Activated CD8-positive, alpha-beta memory T cell treated with anti-CD3 and anti-CD28 coated beads for 36 hours (primary cell): ENCODE measurements around the gene COL24A1. TPM values are rescaled to one million over a fixed set of nuclear protein-coding genes. Genes with fewer than 3 reads are reported as not detected.

ENCODE experiments used
- CTCF ChIA-PET: fragments of 350-600 bp; sonication (Branson Sonifier 250); formaldehyde crosslinking; loops from one replicate; lab custom pipeline; 2021; ENCODE audit warnings: antibody characterized with exemption; lab: Charles Lee
- POLR2A ChIA-PET: fragments of 350-600 bp; sonication (Branson Sonifier 250); formaldehyde crosslinking; loops from one replicate; lab custom pipeline; 2021; ENCODE audit warnings: antibody characterized with exemption; lab: Charles Lee
- total RNA-seq, 2 experiments: library from RNA; stranded (reverse); gene quantifications; one replicate each; pipeline ENCODE4 v1.2.3, GENCODE V29; 2021

The COL24A1 gene
- total RNA-seq = not detected

DNA sequence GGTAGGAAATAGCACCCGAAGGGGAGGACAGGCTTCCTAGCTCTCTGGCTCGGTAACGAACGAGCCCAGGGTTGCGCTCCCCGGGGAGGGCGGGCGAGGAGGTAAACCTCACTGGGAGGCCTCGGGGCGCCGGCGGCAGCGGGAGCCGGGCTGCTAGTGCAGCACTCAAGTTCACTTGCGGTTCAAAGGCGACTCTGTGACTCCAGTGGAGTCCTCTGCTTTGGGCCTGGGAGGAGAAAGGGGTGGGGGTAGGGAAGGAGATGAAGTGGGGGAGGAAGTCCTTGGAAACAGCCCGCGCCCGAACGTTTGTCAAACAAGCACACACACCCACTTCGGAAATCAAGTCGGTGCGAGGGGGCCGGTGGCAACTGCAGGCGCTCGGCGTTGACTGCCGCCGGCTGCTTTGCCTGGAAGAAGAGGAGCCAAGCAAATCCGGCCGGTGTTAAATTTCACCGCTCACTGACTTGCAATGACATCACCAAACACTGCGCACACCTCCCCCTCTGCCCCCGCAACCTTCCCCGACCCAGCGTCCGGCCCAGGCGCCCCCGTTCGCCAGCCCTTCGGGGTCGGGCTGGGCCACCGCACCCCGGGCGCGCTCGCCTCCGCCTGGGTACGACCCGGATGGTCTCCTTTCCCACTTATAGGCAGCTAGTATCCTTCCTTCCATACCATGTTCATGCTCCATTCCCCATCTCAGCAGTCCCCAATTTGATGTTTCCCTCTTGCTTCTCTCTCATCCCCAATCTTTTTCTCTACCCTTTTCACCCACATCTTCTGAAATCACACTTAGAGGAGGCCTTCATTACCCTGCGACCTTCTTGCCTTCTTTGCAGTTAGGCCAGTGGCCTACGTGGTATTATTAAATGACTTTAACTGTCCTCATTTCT is at the start of gene COL24A1:
Gene COL24A1, minus strand, starts transcription at position 207 of the 890 bp plus-strand sequence. CDS start 376 bp downstream, outside the sequence.
- CTCF ChIA-PET = no interaction called here
- POLR2A ChIA-PET = no interaction called here

DNA sequence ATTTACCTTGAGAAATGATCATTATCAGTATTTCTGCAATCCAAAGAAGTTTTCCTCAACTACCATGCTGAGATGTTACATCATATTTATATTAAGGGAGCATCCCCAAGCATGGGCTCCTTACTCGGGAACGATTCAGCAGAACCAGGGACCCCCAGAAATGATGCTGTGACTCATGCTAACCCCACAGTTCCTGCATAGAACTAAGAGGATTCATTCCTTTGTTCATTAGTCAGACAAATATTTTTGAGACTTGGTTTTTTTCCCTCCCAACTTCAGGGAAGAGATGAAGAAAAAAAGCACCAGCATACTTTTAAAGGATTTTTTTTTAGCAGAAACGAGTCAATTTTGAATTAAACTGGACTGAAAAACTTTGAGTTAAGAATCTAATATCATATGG is 49.2 kb upstream of the COL24A1 start:
- CTCF ChIA-PET = no interaction called here
- POLR2A ChIA-PET = no interaction called here

DNA sequence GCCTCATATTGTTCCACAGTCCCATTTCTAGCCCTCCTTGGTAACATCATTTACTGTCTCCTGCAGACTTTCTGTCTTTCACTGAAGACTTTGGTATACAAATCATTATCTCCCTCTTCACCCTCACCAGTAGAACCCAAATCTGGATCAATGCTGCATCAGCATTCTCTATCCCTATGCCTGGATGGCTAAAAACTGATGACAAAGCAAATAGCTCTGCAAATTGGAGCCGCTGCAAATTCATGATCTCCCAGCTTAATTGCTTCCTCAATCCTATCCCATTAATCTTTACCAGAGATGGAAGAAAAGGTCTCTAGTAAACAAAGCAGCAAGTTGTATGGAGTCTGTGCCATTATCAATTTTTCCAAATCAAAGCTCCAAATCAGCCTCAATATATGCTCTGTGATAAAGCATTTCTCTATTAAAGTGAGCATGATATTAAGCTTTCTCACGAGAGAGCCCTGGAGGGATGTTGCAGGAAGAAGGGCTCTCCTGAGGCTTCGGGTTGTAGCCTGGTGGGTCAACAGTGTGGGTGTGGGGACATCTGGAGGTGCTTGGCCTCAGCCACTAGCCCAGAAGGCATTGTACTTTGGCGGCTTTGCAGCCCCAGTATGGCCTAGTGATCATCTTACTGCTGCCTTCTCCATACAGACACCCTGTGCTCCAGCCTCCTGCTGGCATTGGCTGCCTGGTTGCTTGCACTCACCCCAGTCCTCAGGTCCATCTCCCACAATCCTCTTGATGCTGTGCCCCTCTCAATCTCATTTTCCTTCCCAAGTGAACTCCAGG is 46.2 kb upstream of the COL24A1 start:
- ChIA-PET CTCF (no interaction called here), POLR2A (no interaction called here)

DNA sequence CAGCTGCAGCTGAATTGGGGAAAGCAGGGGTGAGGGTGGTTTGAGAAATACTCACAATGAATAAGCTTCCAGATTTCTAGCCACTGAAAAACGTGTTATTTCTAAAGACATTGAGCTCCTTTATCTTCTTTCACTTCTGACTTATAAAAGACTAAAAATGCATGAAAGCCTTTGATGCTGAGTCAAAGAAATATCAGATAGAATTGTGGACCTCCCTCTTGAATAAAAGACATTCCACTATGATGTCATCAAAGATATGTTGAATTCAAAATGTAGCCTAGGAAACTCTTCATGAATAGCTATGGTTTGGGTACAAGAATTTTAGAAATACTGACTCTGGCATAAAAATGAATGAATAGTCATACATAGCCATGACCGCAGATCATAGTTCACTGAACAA is 44.7 kb upstream of the COL24A1 start:
- CTCF ChIA-PET = no interaction called here
- POLR2A ChIA-PET = no interaction called here

DNA sequence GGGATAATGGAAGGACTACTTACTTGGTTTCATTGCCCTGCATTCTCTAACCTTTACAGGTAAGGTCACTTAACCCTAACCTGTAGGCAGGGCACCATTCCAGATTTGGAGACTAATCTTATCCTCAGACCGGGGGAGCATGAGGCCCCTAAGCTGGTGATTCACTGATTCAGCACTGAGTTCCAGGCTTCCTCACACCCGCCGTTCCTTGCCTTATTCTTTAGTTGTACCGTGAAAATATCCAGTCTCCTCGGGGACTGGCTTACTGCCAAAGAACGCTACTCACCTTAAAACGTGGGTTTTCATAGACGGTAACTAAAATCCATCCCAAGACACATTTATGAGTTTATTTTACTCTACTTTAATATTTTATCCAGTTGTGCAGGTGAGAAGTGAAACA is 44.3 kb upstream of the COL24A1 start:
- POLR2A ChIA-PET = no interaction called here
- CTCF ChIA-PET = no interaction called here

DNA sequence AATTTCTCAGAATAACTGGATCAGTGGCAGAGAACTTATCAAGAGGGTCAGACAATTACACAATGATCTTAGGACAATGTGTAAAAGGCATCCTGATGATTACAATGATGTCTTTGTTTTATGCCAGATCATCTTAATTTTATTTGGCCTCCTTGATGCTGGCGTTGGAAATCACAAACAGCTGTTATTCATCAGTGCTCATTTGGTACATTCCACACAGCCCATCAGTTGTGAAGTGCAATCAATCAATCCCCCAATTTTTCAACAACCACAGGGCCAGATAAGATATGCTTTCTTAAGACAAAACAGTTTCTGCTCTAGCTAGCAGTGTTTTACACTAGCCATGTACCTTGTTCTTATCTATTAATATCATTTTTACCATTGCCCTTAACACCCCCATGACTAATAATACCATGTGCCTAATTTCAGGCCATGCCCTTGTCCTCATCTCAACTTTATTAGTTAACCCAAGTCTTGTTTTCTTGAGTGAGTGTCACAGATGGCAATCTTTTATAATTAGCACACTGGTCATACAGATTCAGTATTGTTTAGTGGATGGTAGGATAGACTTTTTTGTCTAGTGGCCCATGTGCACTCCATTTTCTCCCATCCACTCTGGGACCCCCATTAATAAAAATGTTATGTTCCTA is 40.8 kb upstream of the COL24A1 start:
- POLR2A ChIA-PET = no interaction called here
- CTCF ChIA-PET = no interaction called here

DNA sequence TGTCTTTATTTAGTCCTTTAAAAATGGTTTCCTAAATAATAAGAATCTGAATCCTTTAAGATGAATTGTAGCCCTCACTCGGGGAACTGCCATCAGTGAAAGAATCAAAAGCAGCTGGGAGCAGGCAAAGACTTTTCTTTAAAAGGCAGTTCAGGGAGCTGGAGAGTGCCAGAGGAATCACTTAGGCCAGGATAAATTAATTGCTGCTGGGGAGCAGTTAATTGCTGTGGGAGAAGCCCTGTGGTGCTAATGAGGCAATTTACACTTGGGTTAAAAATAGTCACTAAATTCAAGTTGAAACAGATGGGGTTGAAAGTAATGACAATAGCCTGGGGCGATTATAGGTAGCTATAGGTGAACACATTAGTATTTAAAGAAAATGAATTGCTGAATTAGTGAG is 38.7 kb upstream of the COL24A1 start:
- CTCF ChIA-PET = no interaction called here
- POLR2A ChIA-PET = no interaction called here

DNA sequence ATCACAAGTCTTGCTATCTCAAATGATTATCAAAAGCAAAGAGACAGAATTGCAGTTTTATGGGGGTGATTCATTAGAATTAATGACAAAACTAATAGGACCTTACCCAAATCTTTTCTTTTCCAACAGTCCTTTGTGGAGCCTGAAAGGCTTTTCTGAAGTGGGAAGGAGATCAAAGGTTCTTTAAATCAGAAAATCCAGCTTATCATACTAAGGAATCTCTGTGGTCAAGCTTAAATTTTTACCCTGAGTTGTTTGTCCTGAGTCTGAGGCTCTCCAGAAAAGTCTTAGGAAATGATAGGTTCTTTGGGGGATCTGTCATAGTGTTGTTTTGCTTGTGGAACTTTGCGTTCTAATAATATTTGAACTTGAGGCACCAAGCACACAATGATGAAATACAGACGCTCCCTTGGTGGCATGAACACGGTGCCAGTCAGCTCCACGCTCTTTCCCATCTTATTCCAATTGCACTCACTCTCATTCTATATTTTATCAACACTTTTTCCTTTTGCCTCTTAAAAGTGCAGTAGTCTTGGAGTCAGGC is 38.0 kb upstream of the COL24A1 start:
- CTCF ChIA-PET = no interaction called here
- POLR2A ChIA-PET = no interaction called here

DNA sequence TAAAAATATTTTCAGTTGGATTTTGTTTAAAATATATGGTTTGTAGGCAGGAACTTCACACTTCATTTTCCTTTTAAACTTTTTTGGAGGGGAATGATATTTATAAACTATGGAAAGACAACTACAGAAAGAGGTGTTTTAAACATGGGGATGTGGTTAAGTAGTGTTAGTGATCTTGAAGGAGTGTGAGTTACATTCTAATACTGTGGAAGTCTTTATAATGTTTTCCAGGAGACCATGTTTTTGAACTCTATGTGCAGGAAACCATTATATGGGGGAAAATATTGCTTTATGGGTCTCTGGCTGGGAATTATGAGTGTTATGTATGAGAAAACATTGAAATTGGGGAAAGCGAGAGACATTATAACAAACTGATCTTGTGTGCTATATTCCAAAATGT is 35.8 kb upstream of the COL24A1 start:
- POLR2A ChIA-PET = no interaction called here
- CTCF ChIA-PET = no interaction called here

DNA sequence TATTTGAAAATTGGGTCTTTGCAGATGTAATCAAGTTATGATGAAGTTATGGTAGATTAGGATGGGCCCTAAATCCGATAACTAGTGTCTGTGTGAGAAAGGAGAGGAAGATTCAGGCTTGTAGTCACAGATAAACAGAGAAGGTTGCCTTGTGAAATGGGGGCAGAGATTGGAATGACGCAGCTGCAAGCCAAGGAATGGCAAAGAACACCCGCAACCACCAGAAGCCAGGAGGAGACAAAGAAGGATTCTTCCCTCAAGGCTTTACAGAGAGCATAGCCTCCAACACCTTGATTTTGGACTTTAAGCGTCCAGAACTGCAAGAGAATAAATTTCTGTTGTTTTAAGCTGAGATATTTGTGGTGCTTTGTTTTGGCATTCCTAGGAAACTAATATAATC is 35.4 kb upstream of the COL24A1 start:
- ChIA-PET CTCF (no interaction called here), POLR2A (no interaction called here)

DNA sequence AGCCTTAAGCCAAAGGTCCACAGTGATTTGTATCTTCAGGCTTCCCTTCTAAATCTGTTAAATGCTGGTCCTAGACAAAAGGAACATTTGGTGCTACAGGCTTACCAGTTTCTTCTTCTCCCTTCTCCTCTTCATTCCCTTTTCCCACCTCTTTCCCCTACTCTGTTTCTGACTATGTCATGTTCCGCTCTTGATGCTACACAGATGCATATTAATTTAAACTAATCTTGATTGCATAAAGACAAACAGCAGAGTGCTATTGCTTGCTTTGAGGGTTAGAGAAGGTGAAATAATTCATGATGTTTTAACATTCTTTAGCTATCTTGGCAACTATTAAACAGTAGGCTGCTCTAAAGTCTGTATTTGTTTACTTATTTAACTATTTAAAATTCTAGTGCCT is 34.3 kb upstream of the COL24A1 start:
- CTCF ChIA-PET = no interaction called here

DNA sequence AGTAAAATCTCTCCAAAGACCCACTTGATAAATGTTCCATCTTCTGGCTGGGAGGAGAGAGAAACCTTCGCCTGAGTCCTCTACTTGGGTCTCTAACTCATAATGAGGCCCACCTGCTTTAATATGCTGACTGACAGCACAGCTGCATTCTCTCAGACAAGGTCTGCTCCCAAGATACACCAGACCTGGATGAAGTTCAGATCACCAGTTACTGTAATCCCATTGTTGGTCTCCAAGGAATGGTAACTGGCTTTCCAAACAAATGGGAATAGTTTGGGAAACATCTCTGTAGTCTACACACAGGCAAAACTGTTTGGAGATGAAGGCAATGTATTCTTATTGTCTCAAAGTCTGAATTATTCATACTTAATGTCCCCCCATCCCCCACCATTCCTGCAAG is 27.9 kb upstream of the COL24A1 start:
- ChIA-PET POLR2A (no interaction called here), CTCF (no interaction called here)

More for the DNA sequence above, 34.3 kb upstream of the COL24A1 start:
- POLR2A ChIA-PET = no interaction called here

DNA sequence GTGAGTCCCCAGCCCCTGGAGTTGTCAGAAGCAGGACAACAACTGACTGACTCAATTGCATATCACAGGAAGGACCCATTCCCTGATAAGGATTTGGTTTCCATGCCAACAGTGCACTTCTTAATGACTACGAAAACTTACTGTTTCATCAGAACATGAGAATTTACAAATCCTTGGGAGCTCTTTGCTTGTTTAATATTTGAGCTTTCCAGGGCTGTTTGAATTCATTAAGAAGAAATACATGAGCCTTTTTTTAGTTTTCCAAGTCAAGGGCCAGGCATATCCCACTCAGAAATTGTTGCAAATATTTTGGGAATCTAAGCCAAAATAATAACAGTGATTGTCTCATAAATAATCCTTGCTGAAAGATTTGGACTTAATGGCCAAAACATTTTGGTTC is 27.2 kb upstream of the COL24A1 start:
- ChIA-PET CTCF (no interaction called here), POLR2A (no interaction called here)

DNA sequence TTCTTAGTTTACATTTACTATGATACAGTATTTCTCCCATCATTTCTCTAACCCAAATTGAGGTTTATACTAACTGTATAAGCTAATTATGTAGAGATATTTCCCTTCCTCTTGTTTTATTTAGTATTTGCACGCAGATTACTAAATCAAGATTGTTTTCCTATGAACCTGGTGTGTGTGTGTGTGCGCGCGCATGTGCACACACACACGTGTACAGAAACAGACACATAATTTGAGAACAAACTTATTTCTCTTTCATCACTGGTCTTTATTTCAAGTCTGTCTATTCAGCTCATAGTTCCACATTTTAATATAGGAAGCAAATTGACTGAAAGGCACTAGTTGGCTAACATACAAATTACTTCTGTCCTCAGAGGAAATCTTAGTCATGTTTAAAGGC is 19.7 kb upstream of the COL24A1 start:
- CTCF ChIA-PET = no interaction called here
- POLR2A ChIA-PET = no interaction called here

DNA sequence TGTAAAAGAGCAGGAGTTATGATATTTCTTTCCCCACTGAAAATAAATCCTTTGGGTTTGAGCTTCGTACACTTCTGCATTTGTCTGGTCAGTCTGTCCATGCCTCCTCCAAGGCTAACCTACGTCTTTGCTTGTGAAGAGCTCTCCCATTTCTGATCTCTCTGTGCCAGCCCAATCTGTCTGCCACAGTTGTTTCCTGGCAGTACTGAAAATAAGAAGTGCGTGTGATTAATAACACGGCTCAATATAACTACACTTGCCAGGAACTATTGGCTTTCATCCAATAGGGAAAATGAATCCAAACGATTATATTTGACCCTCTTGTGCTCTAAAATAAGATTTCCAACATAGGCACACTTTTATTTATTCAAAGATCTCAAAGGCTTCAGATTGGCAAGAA is 19.2 kb upstream of the COL24A1 start:
- ChIA-PET CTCF (no interaction called here), POLR2A (no interaction called here)

DNA sequence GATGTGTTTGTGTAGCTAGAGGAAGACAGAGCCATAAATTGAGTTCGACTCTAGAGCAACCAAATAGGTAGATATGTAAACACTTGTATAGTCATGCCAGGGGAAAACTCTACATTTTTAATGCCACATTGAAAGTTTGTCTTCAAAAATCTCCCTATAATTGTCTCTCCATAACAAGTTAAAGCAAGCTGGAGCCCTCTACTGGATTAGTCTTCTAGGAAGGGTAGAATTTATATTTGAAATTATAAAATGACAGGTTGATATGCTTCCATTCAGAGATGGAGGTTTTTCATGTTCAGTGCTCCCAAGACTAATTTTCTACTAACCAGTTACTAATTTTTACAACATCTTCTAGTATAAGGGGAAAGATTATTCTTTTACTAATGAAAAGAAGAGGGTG is 13.1 kb upstream of the COL24A1 start:
- CTCF ChIA-PET = no interaction called here
- POLR2A ChIA-PET = no interaction called here

DNA sequence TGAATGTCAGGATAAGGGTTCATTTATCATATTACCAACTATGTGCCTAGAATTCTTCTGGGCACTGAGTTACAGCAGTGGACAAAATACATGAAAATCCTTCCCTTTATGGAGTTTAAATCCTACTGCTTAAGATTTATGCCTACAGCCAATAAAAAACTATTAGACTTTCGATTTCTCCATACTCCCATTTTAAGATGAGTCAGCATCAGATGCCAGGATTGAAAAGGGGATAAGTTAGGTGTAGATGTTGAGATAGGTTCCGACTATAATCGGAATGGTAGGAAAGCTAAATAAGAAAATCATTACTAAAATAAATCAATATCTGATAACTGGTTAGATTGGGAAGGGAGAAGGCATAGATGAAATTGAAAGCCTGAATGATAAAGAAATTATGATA is 3.2 kb upstream of the COL24A1 start:
- POLR2A ChIA-PET = no interaction called here
- CTCF ChIA-PET = no interaction called here

DNA sequence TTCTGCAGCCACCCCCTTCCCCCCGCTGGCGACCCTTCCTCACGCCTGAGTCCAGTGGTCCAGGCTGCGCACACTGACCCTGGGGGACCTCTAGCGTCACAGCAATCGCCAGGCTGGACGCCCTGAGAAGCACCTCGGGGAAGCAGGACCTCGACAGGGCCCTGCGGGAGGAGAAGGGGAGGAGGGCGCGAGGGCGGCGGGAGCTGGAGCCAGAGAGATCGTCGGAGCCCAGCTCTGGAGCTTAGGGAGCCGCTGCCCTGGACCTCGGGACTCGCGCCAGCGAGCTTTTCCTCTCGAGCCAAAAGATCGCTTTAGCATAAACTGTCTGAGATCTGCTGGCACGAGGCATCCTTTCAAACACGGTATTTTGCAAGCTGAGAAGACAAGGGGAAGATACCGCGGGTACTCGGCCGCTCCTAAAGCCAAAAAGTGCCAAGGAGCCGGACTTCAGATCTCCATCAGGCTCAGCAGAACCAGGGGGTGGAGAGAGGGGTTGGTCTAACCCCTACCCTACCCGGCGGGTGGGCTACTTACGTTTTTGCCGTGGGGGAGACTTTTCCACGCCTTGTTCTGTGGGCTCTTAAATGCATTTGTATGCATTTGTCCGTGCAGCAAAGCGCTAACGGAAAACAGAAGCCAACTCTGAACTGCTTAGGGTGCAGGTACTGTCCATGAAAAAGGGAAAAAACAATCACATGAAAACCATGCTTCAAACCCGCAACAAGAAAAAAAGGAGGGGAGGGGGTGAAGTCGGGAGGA is 586 bp downstream of the COL24A1 start:
- CTCF ChIA-PET = no interaction called here
- POLR2A ChIA-PET = no interaction called here

DNA sequence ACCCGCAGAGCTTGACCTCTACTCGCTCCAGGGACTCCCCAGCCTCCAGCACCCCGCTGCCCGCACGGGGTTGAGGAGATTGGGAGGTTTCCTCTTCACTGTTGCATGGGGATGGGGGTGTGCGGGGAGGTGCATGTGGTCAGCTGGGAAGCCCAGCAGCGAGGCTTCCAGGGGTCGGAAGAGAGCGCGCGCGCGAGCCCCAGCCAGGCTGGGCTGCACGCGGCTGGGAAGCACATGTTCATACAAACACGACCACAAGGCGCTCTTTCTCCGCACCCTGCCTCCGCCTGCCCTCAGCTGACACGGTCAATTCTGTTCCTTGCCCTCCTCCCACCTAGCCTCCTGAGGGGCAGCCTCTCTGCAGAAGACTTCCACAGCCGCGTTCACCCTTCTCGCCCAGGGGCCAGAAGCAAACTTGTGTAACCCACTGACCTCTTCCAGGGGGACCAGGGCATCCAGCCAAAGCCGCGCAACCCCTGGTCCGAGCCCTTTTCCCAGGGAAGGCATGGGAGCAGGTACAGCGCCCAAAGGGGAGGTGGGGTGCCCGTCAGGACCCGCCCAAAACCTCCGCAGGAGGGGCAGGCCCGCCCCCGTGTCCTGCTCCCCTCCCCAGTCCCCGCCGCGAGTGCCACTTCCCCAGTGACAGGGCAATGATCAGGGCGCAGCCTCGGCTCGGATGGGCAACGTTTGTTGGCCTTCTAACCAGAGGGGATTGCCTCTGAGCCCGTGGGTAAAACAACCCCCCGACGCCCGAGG is 1.3 kb downstream of the COL24A1 start:
- ChIA-PET POLR2A (no interaction called here), CTCF (no interaction called here)
